Right cardiac atrium (tissue), 5 donors: ENCODE measurements around the gene USE1. TPM values are rescaled to one million over a fixed set of nuclear protein-coding genes. Genes with fewer than 3 reads are reported as not detected.

ENCODE experiments used
- ATAC-seq, 2 donors: fragments of 200-7000 bp; cut with Tn5 transposase; one replicate each; pipeline versions ENCODE4 v1.8.0 to v1.9.1; 2020; ENCODE audit warnings: moderate library complexity in 2 of 2, mild to moderate bottlenecking in 1 of 2
- DNase-seq, 3 donors: peaks; one replicate each; pipeline ENCODE4 v3.0.0-alpha.2; 2020
- H3K27ac ChIP-seq: one replicate; pipeline ENCODE4 v1.5.1; 2013; ENCODE audit warnings: mild to moderate bottlenecking, low read length, control low read depth, moderate library complexity
- H3K27me3 ChIP-seq: one replicate; pipeline ENCODE4 v1.6.1; 2013; ENCODE audit not compliant: control insufficient read depth, insufficient read depth
- H3K4me1 ChIP-seq: one replicate; pipeline ENCODE4 v1.6.1; 2013; ENCODE audit warnings: low read length; ENCODE audit not compliant: control insufficient read depth, insufficient read depth
- H3K4me3 ChIP-seq: one replicate; pipeline ENCODE4 v1.5.1; 2013; ENCODE audit warnings: low read length, control low read depth
- H3K9me3 ChIP-seq: one replicate; pipeline ENCODE4 v1.6.1; 2013; ENCODE audit warnings: low read length; ENCODE audit not compliant: control insufficient read depth
- WGBS: extraction: QIAGEN DNeasy Blood & Tissue Kit; methylation state at CpG from one replicate; pipeline ENCODE4 v1.1.7; 2013; 5-methylcytosine and 5-hydroxymethylcytosine counted together
- intact Hi-C, 4 donors: fragments of 100-400 bp; cut with DNase I; formaldehyde crosslinking; loops; one replicate each; pipeline versions ENCODE4 v1.11.0 to v1.14.0; 2022 to 2023
- polyA plus RNA-seq: library from polyadenylated mRNA; stranded (reverse); fragments of 200-250 nt; gene quantifications from one replicate; pipeline ENCODE4 v1.2.3, GENCODE V29; 2013
- total RNA-seq, 4 donors: library from RNA; stranded (reverse); fragmentation: NEBNext Ultra II Directional; extraction: Animal tissue kit (Norgen Biotek cat#: 25700); gene quantifications; one replicate each; pipeline ENCODE4 v1.2.1, GENCODE V29; 2021
- donor health status: healthy with polysubstance abuse.
- donor health status: DM: no; HTN: yes; CAD: no.
- donor health status: DM: no; HTN: no; CAD: no.
- donor health status: DM: no; HTN: yes; CAD: no; lungs with severe emphysema.
- donor health status: DM: yes; HTN: yes; CAD: no.

The USE1 gene
- total and polyA plus RNA-seq, 5 donors, result 19.6 to 49.7 (median 27.9) TPM

DNA sequence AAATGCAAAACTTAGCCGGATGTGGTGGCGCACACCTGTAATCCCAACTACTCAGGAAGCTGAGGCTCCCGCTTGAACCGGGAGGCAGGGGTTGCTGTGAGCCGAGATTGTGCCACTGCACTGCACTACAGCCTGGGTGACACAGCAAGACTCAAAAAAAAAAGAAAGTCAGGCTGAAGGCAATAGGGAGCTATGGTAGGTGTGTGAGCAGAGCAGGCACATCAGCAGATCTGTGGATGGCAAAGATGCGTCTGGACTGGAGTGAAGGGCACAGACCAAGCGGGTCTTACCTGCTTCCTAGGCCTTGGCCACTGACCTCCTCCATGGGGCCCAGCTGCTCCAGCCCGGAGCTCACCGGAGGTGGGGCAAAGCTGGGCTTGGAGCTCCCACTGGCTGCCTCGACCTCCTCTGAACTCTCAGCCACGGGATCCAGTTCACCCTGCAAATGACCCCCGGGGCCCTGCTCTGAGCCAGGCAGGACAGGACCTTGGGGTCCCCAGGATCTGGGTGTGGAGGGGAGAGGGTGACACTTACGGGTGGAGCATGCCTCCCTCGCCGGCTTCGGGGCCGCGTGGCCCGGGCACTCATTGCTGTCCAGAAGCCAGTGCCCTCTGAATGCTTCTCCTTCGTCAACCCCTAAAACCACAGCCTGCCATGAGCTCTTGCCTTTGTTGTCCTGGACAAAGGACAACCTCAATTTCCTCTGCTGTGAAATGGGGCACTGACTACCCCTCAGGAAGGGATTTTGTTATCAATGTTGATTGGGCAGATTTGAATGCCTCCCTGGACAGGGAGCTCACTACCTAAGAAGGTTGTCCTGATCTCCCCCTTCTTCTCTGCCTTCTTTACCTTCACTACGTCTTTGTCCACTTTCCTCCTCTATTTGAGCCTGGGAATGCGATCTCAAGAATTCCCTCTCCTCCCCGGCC is 48.8 kb downstream of the USE1 start:
- ATAC-seq (no peak), DNase-seq (peak in 1 of 3 donors; percentile 46)
- Histone ChIP-seq H3K4me3 (peak overlapping the region; percentile 53), H3K27me3 (no peaks in the 10 kb centered on the region), H3K9me3 (no peaks in the 10 kb centered on the region), H3K27ac (peak overlapping the region; percentile 86), H3K4me1 (peaks cover 4% of the 10 kb centered on the region)
- intact Hi-C loops, result no loop called here
- WGBS, result 65% methylated on average over 23 of the region's 23 CpGs

- DNase-seq, result peak; percentile 64 to 81 (median 78)
- Histone ChIP-seq H3K27me3 (no peaks in the 10 kb centered on the region), H3K4me1 (peaks cover 4% of the 10 kb centered on the region), H3K9me3 (no peaks in the 10 kb centered on the region), H3K4me3 (peak within 1 kb of the TSS; percentile 53), H3K27ac (peak within 1 kb of the TSS; percentile 86)
- 29% methylated on average over 5 of the region's 5 CpGs for WGBS
- peak; percentile 10 to 48 for ATAC-seq
- intact Hi-C loops, result no loop called here
Measured at GRCh38 chr19:17264641-17264979, 49.5 kb downstream of the USE1 start, which contains the start of gene USHBP1. TSS of gene USHBP1 (minus strand) at chr19:17264745. CDS start at chr19:17264299, 446 bp downstream.

DNA sequence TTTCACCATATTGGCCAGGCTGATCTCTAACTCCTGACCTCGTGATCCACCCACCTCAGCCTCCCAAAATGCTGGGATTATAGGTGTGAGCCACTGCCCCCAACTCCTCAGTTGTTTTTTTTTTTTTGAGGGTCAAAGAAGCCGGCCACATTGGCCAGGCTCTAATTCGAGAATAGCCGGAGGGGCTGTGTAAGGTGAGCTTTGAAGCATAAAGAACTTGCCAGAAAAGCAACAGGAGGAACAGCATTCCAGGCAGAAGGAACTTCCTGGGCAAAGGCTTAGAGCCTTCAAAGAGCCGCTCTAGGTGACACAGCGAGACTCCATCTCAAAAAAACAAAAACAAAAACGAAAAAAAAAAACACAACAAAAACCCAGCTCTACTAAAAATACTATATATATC is 50.9 kb downstream of the USE1 start:
- intact Hi-C loops, result no loop called here
- ATAC-seq, result no peak
- Histone ChIP-seq H3K27me3 (no peaks in the 10 kb centered on the region), H3K4me1 (peaks cover 4% of the 10 kb centered on the region), H3K27ac (no peak overlapping the region), H3K9me3 (no peaks in the 10 kb centered on the region), H3K4me3 (no peak overlapping the region)
- no peak for DNase-seq
- 93% methylated on average over 7 of the region's 7 CpGs for WGBS

- H3K27me3 ChIP-seq, result no peaks in the 10 kb centered on the region
- 72% methylated on average over 12 of the region's 12 CpGs for WGBS
- no peak overlapping the region for H3K27ac ChIP-seq
- no peak overlapping the region for H3K4me3 ChIP-seq
- H3K4me1 ChIP-seq, result peaks cover 4% of the 10 kb centered on the region
- no peak for ATAC-seq
- H3K9me3 ChIP-seq, result no peaks in the 10 kb centered on the region
- DNase-seq, result no peak
- intact Hi-C loops, result no loop called here
Measured at GRCh38 chr19:17266589-17266974, 51.4 kb downstream of the USE1 start.

GRCh38 chr19:17266975-17267788 is 52.0 kb downstream of the USE1 start, which contains the start of gene BABAM1:
TSS of gene BABAM1 (plus strand) at chr19:17267443. CDS start at chr19:17268807, 1,364 bp downstream.
- intact Hi-C loops, result no loop called here
- peak within 1 kb of the TSS; percentile 93 for H3K4me3 ChIP-seq
- under 1% methylated on average over 27 of the region's 27 CpGs for WGBS
- peaks cover 4% of the 10 kb centered on the region for H3K4me1 ChIP-seq
- H3K9me3 ChIP-seq, result no peaks in the 10 kb centered on the region
- ATAC-seq (peak; percentile 97), DNase-seq (peak; percentile 94 to 97 (median 95))
- H3K27me3 ChIP-seq, result no peaks in the 10 kb centered on the region
- peak within 1 kb of the TSS; percentile 65 for H3K27ac ChIP-seq

DNA sequence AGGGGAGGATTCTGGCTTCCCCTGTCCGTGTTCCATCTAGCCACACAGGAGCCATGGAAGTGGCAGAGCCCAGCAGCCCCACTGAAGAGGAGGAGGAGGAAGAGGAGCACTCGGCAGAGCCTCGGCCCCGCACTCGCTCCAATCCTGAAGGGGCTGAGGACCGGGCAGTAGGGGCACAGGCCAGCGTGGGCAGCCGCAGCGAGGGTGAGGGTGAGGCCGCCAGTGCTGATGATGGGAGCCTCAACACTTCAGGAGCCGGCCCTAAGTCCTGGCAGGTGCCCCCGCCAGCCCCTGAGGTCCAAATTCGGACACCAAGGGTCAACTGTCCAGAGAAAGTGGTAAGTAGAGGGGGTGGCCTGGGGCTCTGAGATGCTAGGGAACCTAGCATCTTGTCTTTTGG is 53.6 kb downstream of the USE1 start:
- H3K27me3 ChIP-seq, result no peaks in the 10 kb centered on the region
- H3K27ac ChIP-seq, result no peak overlapping the region
- DNase-seq, result peak in 1 of 3 donors; percentile 41
- no peaks in the 10 kb centered on the region for H3K9me3 ChIP-seq
- H3K4me1 ChIP-seq, result peaks cover 4% of the 10 kb centered on the region
- no peak overlapping the region for H3K4me3 ChIP-seq
- ATAC-seq, result no peak
- WGBS, result 90% methylated on average over 13 of the region's 13 CpGs
- intact Hi-C loops, result no loop called here

Other genes starting within 250 kb of the USE1 start
- gene CPAMD8, start 188.5 kb upstream of the USE1 start, total RNA-seq, result 10 to 100 TPM in 1 of 4 donors, 1 to 10 TPM in 3; 2.4 to 11.8 (median 8.0) TPM
- gene CPAMD8, start 188.5 kb upstream of the USE1 start, polyA plus RNA-seq, result 19.7 TPM
- gene HAUS8, start 139.9 kb upstream of the USE1 start, total RNA-seq, result 1 to 10 TPM; 3.3 to 6.1 (median 5.6) TPM
- 4.7 TPM for gene HAUS8, start 139.9 kb upstream of the USE1 start, polyA plus RNA-seq
- gene MYO9B, start 139.6 kb upstream of the USE1 start, total RNA-seq, result 10 to 100 TPM; 31.5 to 42.1 (median 36.6) TPM
- 30.0 TPM for gene MYO9B, start 139.6 kb upstream of the USE1 start, polyA plus RNA-seq
- gene OCEL1, start 10.9 kb downstream of the USE1 start, total RNA-seq, result 10 to 100 TPM; 16.5 to 27.8 (median 22.6) TPM
- 37.5 TPM for gene OCEL1, start 10.9 kb downstream of the USE1 start, polyA plus RNA-seq
- gene NR2F6, start 30.6 kb downstream of the USE1 start, total RNA-seq, result 10 to 100 TPM; 38.6 to 57.5 (median 45.7) TPM
- 28.6 TPM for gene NR2F6, start 30.6 kb downstream of the USE1 start, polyA plus RNA-seq
- 1 to 10 TPM; 2.7 to 5.6 (median 3.5) TPM for gene USHBP1, start 49.4 kb downstream of the USE1 start, total RNA-seq
- 10.1 TPM for gene USHBP1, start 49.4 kb downstream of the USE1 start, polyA plus RNA-seq
- 10 to 100 TPM; 70.0 to 80.6 (median 75.4) TPM for gene BABAM1, start 52.1 kb downstream of the USE1 start, total RNA-seq
- 80.7 TPM for gene BABAM1, start 52.1 kb downstream of the USE1 start, polyA plus RNA-seq
- under 1 TPM; 0.11 to 0.53 (median 0.21) TPM for gene ANKLE1, start 66.5 kb downstream of the USE1 start, total RNA-seq
- gene ANKLE1, start 66.5 kb downstream of the USE1 start, polyA plus RNA-seq, result 0.18 TPM
- gene ABHD8, start 88.1 kb downstream of the USE1 start, total RNA-seq, result 10 to 100 TPM; 12.7 to 17.0 (median 14.3) TPM
- 15.8 TPM for gene ABHD8, start 88.1 kb downstream of the USE1 start, polyA plus RNA-seq
- gene MRPL34, start 90.5 kb downstream of the USE1 start, total RNA-seq, result 100 to 1,000 TPM; 131 to 180 (median 164) TPM
- gene MRPL34, start 90.5 kb downstream of the USE1 start, polyA plus RNA-seq, result 321 TPM
- 10 to 100 TPM; 29.7 to 33.6 (median 30.8) TPM for gene DDA1, start 94.2 kb downstream of the USE1 start, total RNA-seq
- gene DDA1, start 94.2 kb downstream of the USE1 start, polyA plus RNA-seq, result 92.5 TPM
- 10 to 100 TPM in 1 of 4 donors, 1 to 10 TPM in 3; 7.1 to 10.9 (median 8.7) TPM for gene ANO8, start 119.5 kb downstream of the USE1 start, total RNA-seq
- gene ANO8, start 119.5 kb downstream of the USE1 start, polyA plus RNA-seq, result 7.8 TPM
- gene GTPBP3, start 122.2 kb downstream of the USE1 start, total RNA-seq, result 10 to 100 TPM in 2 of 4 donors, 1 to 10 TPM in 2; 7.9 to 11.3 (median 10.3) TPM
- gene GTPBP3, start 122.2 kb downstream of the USE1 start, polyA plus RNA-seq, result 8.4 TPM
- gene PLVAP, start 162.0 kb downstream of the USE1 start, total RNA-seq, result 100 to 1,000 TPM; 105 to 113 (median 108) TPM
- 81.7 TPM for gene PLVAP, start 162.0 kb downstream of the USE1 start, polyA plus RNA-seq
- gene CCDC194, start 178.8 kb downstream of the USE1 start, total RNA-seq, result under 1 TPM in 1 of 4 donors, not detected in 3; 0.43 TPM
- not detected for gene CCDC194, start 178.8 kb downstream of the USE1 start, polyA plus RNA-seq
- gene BST2, start 190.3 kb downstream of the USE1 start, total RNA-seq, result 10 to 100 TPM; 32.3 to 56.3 (median 39.6) TPM
- 45.1 TPM for gene BST2, start 190.3 kb downstream of the USE1 start, polyA plus RNA-seq
- gene MVB12A, start 204.7 kb downstream of the USE1 start, total RNA-seq, result 10 to 100 TPM; 20.6 to 27.2 (median 23.4) TPM
- gene MVB12A, start 204.7 kb downstream of the USE1 start, polyA plus RNA-seq, result 30.5 TPM
- gene TMEM221, start 233.3 kb downstream of the USE1 start, total RNA-seq, result under 1 TPM in 3 of 4 donors, not detected in 1; 0.22 to 0.42 (median 0.34) TPM
- gene TMEM221, start 233.3 kb downstream of the USE1 start, polyA plus RNA-seq, result 0.43 TPM
- under 1 TPM in 2 of 4 donors, not detected in 2; 0.29 to 0.45 TPM for gene NXNL1, start 245.6 kb downstream of the USE1 start, total RNA-seq
- 0.63 TPM for gene NXNL1, start 245.6 kb downstream of the USE1 start, polyA plus RNA-seq